ENCODE results near the gene VAPB.

The VAPB gene

GRCh38 chr20:58438970-58439808 is 50.2 kb downstream of the VAPB start:
- no peak for DNase-seq

GRCh38 chr20:58440021-58440767 is 51.2 kb downstream of the VAPB start:
- DNase-seq, result no peak

GRCh38 chr20:58441723-58442122 is 52.7 kb downstream of the VAPB start:
- DNase-seq, result no peak

- no peak for DNase-seq
Measured at GRCh38 chr20:58444746-58445255, 55.8 kb downstream of the VAPB start.

- DNase-seq, result no peak
Measured at GRCh38 chr20:58446264-58446959, 57.4 kb downstream of the VAPB start.

GRCh38 chr20:58446960-58447265 is 57.9 kb downstream of the VAPB start:
- DNase-seq, result no peak

GRCh38 chr20:58447511-58448391 is 58.7 kb downstream of the VAPB start:
- peak; percentile 56 for DNase-seq

GRCh38 chr20:58448958-58449357 is 59.9 kb downstream of the VAPB start:
- DNase-seq, result no peak

- no peak for DNase-seq
Measured at GRCh38 chr20:58449681-58450221, 60.7 kb downstream of the VAPB start.

- DNase-seq, result no peak
Measured at GRCh38 chr20:58450254-58450653, 61.2 kb downstream of the VAPB start.

- no peak for DNase-seq
Measured at GRCh38 chr20:58452667-58453255, 63.7 kb downstream of the VAPB start.

GRCh38 chr20:58453391-58453790 is 64.4 kb downstream of the VAPB start:
- no peak for DNase-seq

- DNase-seq, result no peak
Measured at GRCh38 chr20:58454460-58454859, 65.4 kb downstream of the VAPB start.

- no peak for DNase-seq
Measured at GRCh38 chr20:58457083-58457695, 68.2 kb downstream of the VAPB start.

GRCh38 chr20:58458342-58459057 is 69.5 kb downstream of the VAPB start:
- no peak for DNase-seq

GRCh38 chr20:58459058-58459750 is 70.2 kb downstream of the VAPB start:
- DNase-seq, result no peak

- DNase-seq, result no peak
Measured at GRCh38 chr20:58461104-58461503, 72.1 kb downstream of the VAPB start.

GRCh38 chr20:58461899-58462298 is 72.9 kb downstream of the VAPB start:
- DNase-seq, result no peak

- DNase-seq, result no peak
Measured at GRCh38 chr20:58463256-58463655, 74.2 kb downstream of the VAPB start.

GRCh38 chr20:58464838-58465237 is 75.8 kb downstream of the VAPB start:
- DNase-seq, result no peak

Data from CD4-positive, alpha-beta T cell treated with Interleukin-17A for 1 hour (primary cell).